PC-9 (cell line): Measurements from ENCODE around the gene CHST11. TPM values are rescaled to one million over a fixed set of nuclear protein-coding genes. Genes with fewer than 3 reads are reported as not detected.
A peak's percentile ranks its signal among the peaks of the same experiment; 100 is the strongest.

ENCODE experiments used
- Bru-seq: library from RNA; stranded (reverse); fragments of 400-500 nt; gene quantifications from one replicate; lab custom pipeline; 2021; lab: Mats Ljungman, UMichigan
- BruChase-seq, 2 experiments: library from RNA; stranded (reverse); fragments of 400-500 nt; gene quantifications; one replicate each; lab custom pipeline; 2021; lab: Mats Ljungman, UMichigan
- BruUV-seq: library from RNA; stranded (reverse); fragments of 400-500 nt; replicated peaks from 2 replicates; lab custom pipeline; 2021; lab: Mats Ljungman, UMichigan
- CTCF ChIA-PET: fragments of 300-600 bp; sonication (Branson Sonifier 250); formaldehyde crosslinking; loops from one replicate; lab custom pipeline; 2022; ENCODE audit warnings: antibody characterized with exemption; lab: Charles Lee
- POLR2A ChIA-PET: fragments of 300-600 bp; sonication (Branson Sonifier 250); formaldehyde crosslinking; loops from one replicate; lab custom pipeline; 2022; ENCODE audit warnings: antibody characterized with exemption; ENCODE audit not compliant: unreplicated experiment; lab: Charles Lee
- DNase-seq, 2 experiments: peaks; one replicate each; pipeline versions ENCODE4 v3.0.0 to v3.0.0-alpha.2; 2015 to 2022; ENCODE audit warnings: mixed read lengths in 1 of 2
- H2AFZ ChIP-seq: fragments of 200-600 bp; sonication (generic); 2 replicates; pipeline ENCODE4 v1.8.1; 2017; ENCODE audit warnings: antibody characterized with exemption
- H3F3A ChIP-seq: fragments of 200-600 bp; sonication (generic); 2 replicates; pipeline ENCODE4 v1.8.1; 2017; ENCODE audit warnings: antibody characterized with exemption, mild to moderate bottlenecking, low read depth; ENCODE audit not compliant: insufficient read depth
- H3K27ac ChIP-seq: fragments of 200-600 bp; sonication (generic); 2 replicates; pipeline ENCODE4 v1.6.1; 2016; ENCODE audit warnings: mixed run types
- H3K27me3 ChIP-seq: fragments of 200-600 bp; sonication (generic); 2 replicates; pipeline ENCODE4 v1.6.1; 2016; ENCODE audit warnings: low read depth, mixed run types; ENCODE audit not compliant: insufficient read depth
- H3K36me3 ChIP-seq: fragments of 200-600 bp; sonication (generic); 2 replicates; pipeline ENCODE4 v1.6.1; 2016; ENCODE audit warnings: low read depth, mixed run types
- H3K4me1 ChIP-seq: fragments of 200-600 bp; sonication (generic); replicated peaks from 2 replicates; pipeline ENCODE4 v1.6.1; 2016; ENCODE audit warnings: mixed run types; ENCODE audit not compliant: insufficient read depth
- H3K4me2 ChIP-seq: fragments of 200-600 bp; sonication (generic); 2 replicates; pipeline ENCODE4 v1.6.1; 2017; ENCODE audit warnings: mixed run types
- H3K4me3 ChIP-seq: fragments of 200-600 bp; sonication (generic); 2 replicates; pipeline ENCODE4 v1.6.1; 2016; ENCODE audit warnings: mixed run types
- H3K79me2 ChIP-seq: fragments of 200-600 bp; sonication (generic); 2 replicates; pipeline ENCODE4 v1.6.1; 2017; ENCODE audit warnings: low read depth, mixed run types
- H3K9me2 ChIP-seq: fragments of 200-600 bp; sonication (generic); 2 replicates; pipeline ENCODE4 v1.8.1; 2017; ENCODE audit warnings: mild to moderate bottlenecking; ENCODE audit not compliant: insufficient read depth
- H3K9me3 ChIP-seq: fragments of 200-600 bp; sonication (generic); 2 replicates; pipeline ENCODE4 v1.8.1; 2016; ENCODE audit warnings: low read depth; ENCODE audit not compliant: insufficient read depth
- H4K20me1 ChIP-seq: fragments of 200-600 bp; sonication (generic); 2 replicates; pipeline ENCODE4 v1.8.1; 2017; ENCODE audit not compliant: insufficient read depth
- EZH2 ChIP-seq: fragments of 200-600 bp; sonication (generic); IDR thresholded peaks from 2 replicates; pipeline ENCODE4 v1.8.0; 2017; ENCODE audit warnings: antibody characterized with exemption, low read depth
- intact Hi-C: fragments of 100-400 bp; cut with micrococcal nuclease; formaldehyde crosslinking; loops from one replicate; pipeline ENCODE4 v1.10.0; 2022; ENCODE audit not compliant: unreplicated experiment
- long read RNA-seq: library from polyadenylated mRNA; stranded (forward); transcript quantifications from one replicate; pipeline ENCODE4 v2.0.0, GENCODE V29; 2022
- total RNA-seq: library from RNA; stranded (reverse); gene quantifications from 2 replicates; pipeline ENCODE4 v1.2.3, GENCODE V29; 2021
- TF ChIP-seq, protein P1 (sequence below): fragments of 200-600 bp; sonication (generic); conservative IDR thresholded peaks from 2 replicates; pipeline ENCODE4 v1.6.1; 2017; ENCODE audit warnings: mixed run types, antibody characterized with exemption, mild to moderate bottlenecking, moderate library complexity

Gene CHST11
- total RNA-seq (39.9 and 52.2 TPM in 2 replicates), Bru-seq, nascent RNA (percentile 83 among the genes with signal in this experiment), BruChase-seq, experiment 1, labeled RNA remaining after a 2-hour chase (percentile 76 among the genes with signal in this experiment), BruChase-seq, experiment 2, labeled RNA remaining after a 6-hour chase (percentile 65 among the genes with signal in this experiment)
- long read RNA-seq, full-length matches to known transcripts: 33 of 49 reads
- long read RNA-seq, partial matches to known transcripts: 0 of 49 reads
- long read RNA-seq, other reads (novel, unspliced or antisense): 16 of 49 reads

DNA sequence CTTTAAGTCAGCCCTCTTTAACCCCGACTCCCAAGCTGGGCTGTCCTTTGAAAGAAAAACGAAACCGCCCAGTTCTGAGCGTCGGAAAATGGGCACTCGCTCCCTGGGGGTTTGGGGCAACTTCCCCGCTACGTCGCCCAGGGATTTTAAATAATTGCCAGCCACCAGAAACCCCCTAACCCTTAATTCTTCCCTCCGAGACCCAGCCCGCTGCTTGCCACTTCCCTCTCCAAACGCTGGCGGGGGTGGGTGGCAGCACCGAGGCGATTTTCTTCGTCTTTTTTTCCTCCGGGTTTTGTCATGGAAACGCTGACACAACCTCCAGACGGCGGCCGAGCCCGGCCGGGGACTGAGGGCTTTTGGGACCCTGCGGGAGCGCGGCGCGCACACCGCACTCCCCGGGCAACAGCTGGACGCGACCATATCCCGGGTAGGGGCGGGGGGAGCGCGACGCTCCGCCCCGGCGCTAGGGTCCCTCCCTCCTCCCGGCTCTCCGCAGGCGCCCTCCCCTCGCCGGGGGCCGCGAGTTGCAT is at the start of gene CHST11:
CHST11 (plus strand) TSS at position 532 of the 533 bp plus-strand sequence.
- Histone ChIP-seq H2AFZ (peak within 1 kb of the TSS; percentile 84), H3F3A (peaks cover 26% of the 10 kb centered on the region), H3K9me2 (no peaks in the 10 kb centered on the region), H3K79me2 (peaks cover 58% of the 10 kb centered on the region), H3K27me3 (no peaks in the 10 kb centered on the region), H3K4me2 (peak within 1 kb of the TSS; percentile 79), H3K4me1 (peaks cover 41% of the 10 kb centered on the region), H3K27ac (peak within 1 kb of the TSS; percentile 58), H3K36me3 (no peaks in the 10 kb centered on the region), H3K4me3 (peak within 1 kb of the TSS; percentile 89), H4K20me1 (peaks cover 12% of the 10 kb centered on the region; the same call in 1 of the 2 replicates), H3K9me3 (no peaks in the 10 kb centered on the region)
- DNase-seq: peak; percentile 59 to 84
- intact Hi-C loops: loop anchor here (1.0 to 5.0 kb wide), 4 partner anchors 74 to 221 kb away; no protein-coding TSS in a partner anchor
- ChIA-PET POLR2A (interaction anchor here (0.7 kb wide), 1 partner anchor 10 kb away, joined by 4 read pairs; no protein-coding TSS in a partner anchor), CTCF (no interaction called here)
- BruUV-seq: no TSS peak
- no peak for TF ChIP-seq EZH2
- TF ChIP-seq, protein P1, sequence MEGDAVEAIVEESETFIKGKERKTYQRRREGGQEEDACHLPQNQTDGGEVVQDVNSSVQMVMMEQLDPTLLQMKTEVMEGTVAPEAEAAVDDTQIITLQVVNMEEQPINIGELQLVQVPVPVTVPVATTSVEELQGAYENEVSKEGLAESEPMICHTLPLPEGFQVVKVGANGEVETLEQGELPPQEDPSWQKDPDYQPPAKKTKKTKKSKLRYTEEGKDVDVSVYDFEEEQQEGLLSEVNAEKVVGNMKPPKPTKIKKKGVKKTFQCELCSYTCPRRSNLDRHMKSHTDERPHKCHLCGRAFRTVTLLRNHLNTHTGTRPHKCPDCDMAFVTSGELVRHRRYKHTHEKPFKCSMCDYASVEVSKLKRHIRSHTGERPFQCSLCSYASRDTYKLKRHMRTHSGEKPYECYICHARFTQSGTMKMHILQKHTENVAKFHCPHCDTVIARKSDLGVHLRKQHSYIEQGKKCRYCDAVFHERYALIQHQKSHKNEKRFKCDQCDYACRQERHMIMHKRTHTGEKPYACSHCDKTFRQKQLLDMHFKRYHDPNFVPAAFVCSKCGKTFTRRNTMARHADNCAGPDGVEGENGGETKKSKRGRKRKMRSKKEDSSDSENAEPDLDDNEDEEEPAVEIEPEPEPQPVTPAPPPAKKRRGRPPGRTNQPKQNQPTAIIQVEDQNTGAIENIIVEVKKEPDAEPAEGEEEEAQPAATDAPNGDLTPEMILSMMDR: no peak

DNA sequence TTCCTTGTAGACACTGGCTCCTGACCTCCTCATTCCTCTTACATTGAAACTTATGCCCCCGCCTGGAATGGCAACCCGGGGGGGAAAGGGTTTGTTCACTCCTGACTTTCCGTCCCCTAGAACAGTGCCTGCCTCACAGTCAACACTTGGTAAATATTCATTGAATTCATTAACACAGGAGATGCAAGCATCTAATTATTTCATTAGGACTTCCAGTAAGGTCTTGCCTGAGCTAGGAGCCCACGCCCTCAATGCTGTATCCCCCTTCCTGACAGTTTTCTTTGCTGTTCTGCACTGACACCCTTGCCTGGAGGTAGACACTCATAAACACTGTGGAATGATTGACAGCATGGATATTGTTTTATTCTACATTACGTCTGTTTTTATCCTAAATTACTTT is 49.3 kb upstream of the CHST11 start:
- BruUV-seq: no TSS peak
- intact Hi-C loops: no loop called here
- H3K36me3 ChIP-seq: peaks cover 4% of the 10 kb centered on the region; the same call in 1 of the 2 replicates

DNA sequence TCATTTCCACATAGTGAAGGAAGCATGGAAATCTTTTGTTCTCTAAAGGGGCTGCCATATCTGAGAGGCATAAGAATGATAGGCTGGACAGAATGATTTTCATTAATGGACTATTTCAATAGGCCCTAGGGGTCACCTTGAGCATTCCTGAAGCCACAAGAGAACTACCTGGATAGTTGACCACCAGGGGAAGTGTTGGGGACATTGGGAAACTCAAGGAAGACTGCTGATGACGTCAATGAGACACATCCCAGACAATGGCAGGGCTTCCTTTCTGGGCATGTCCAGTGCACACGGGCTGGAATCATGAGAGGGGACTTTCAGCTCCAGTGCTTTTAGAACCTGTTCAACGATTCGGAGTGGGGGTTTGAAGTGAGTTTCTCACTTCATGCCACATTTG is 48.8 kb upstream of the CHST11 start:
- Histone ChIP-seq H3F3A (peaks cover 51% of the 10 kb centered on the region), H3K36me3 (peaks cover 4% of the 10 kb centered on the region; the same call in 1 of the 2 replicates), H3K9me2 (no peaks in the 10 kb centered on the region), H3K9me3 (no peaks in the 10 kb centered on the region), H2AFZ (no peak overlapping the region), H4K20me1 (no peaks in the 10 kb centered on the region), H3K27ac (peak overlapping the region; percentile 74), H3K79me2 (peaks cover 18% of the 10 kb centered on the region), H3K4me3 (no peak overlapping the region), H3K27me3 (no peaks in the 10 kb centered on the region), H3K4me1 (peaks cover 63% of the 10 kb centered on the region), H3K4me2 (peak overlapping the region; percentile 73)
- BruUV-seq: no TSS peak
- ChIA-PET POLR2A (interaction anchor here (0.6 to 0.7 kb wide), 2 partner anchors 51 to 340 kb away, joined by 4 to 6 read pairs; no protein-coding TSS in a partner anchor), CTCF (interaction anchor here (1.1 kb wide), 1 partner anchor 26 kb away, joined by 4 read pairs; no protein-coding TSS in a partner anchor)
- DNase-seq: no peak
- TF ChIP-seq EZH2: no peak
- TF ChIP-seq, protein P1: no peak
- intact Hi-C loops: loop anchor here (1.0 kb wide), 1 partner anchor 47 kb away; no protein-coding TSS in a partner anchor

More for the DNA sequence above, 49.3 kb upstream of the CHST11 start:
- no peak overlapping the region for H3K4me3 ChIP-seq
- ChIA-PET CTCF (no interaction called here), POLR2A (no interaction called here)
- TF ChIP-seq, protein P1: no peak
- no peak for TF ChIP-seq EZH2
- H3F3A ChIP-seq: peaks cover 48% of the 10 kb centered on the region
- H3K79me2 ChIP-seq: peaks cover 15% of the 10 kb centered on the region; the same call in 1 of the 2 replicates
- no peak for DNase-seq
- H2AFZ ChIP-seq: no peak overlapping the region
- H3K4me1 ChIP-seq: peaks cover 58% of the 10 kb centered on the region
- H3K9me2 ChIP-seq: no peaks in the 10 kb centered on the region
- H3K27ac ChIP-seq: peak overlapping the region; percentile 74
- no peaks in the 10 kb centered on the region for H4K20me1 ChIP-seq
- H3K9me3 ChIP-seq: no peaks in the 10 kb centered on the region
- H3K27me3 ChIP-seq: no peaks in the 10 kb centered on the region
- peak overlapping the region; percentile 73 for H3K4me2 ChIP-seq
